Hypothalamus (tissue), 51 donors: ENCODE results near the gene GPR37.

Experiments
- DNase-seq, 51 donors: peaks; one replicate each; lab custom pipeline; 2025; lab: John Stamatoyannopoulos, UW

GPR37 gene

GRCh38 chr7:124737760-124738300 is 27.8 kb downstream of the GPR37 start:
- no peak for DNase-seq

DNA sequence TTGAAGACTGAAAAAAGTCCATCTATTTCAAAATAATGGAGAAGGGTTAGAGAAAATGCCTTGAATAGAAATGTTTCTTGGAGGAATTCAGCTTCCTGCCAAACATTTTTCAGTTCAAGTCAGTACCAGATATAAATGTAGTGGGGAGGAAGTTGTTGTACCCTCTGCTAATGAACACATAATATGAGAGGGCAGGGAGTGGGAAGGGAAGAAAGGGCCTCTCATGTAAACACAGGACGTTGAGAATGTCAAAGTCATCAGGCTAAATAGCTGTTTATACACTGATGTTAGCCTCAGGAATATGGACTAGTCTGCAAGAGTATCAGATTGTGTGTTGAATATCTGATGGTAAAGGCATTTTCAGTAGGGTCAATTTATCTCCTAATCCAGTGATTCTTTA is 37.0 kb downstream of the GPR37 start:
- no peak for DNase-seq

GRCh38 chr7:124724507-124725192 is 40.9 kb downstream of the GPR37 start:
- peak in 17 of 51 donors; percentile 2 to 87 (median 43) for DNase-seq

DNA sequence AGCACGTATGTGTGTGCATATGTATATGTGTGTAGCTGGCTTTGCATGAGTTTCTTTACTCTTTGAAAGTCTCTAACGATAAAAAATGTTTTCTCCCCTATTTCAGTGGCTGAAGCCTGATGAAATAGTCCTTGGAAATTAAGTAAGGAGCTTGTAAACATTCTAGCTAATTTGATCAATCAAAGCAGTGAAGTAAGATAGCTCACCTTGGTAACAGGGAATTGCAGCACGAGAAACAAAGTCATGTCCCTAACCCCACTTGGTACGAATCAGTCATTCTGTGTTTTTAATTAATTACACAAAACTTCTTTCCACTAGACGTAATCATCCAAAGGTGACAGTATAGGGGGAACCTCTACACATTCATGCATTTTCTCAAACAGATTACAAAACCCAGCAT is 41.5 kb downstream of the GPR37 start:
- DNase-seq, result no peak

- DNase-seq, result no peak
These were observed 42.6 kb downstream of the GPR37 start for GRCh38 chr7:124723012-124723411.

- DNase-seq, result no peak
These were observed 43.3 kb downstream of the GPR37 start for GRCh38 chr7:124722292-124722691.

DNA sequence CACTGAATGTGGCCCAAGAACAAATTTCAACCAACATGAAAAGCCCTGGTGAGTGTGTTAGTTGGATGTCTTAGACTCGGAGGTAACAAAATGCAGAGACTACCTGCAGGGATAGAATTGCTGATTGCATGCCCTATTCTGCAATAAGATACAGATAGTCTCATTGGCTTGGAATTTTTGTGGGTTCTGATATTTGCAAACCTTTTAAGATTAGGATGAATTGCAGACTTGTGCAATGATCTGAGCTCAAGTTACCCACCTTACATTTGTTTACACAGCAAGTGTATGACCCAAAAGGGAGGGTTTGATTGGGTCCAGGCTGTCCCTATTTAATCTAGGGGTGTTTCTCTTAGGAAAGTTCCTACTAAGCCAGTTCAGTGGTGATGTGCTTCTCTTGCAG is 45.4 kb downstream of the GPR37 start:
- DNase-seq, result no peak

- DNase-seq, result no peak
These were observed 47.4 kb downstream of the GPR37 start for GRCh38 chr7:124718032-124718766.

GRCh38 chr7:124716894-124717293 is 48.7 kb downstream of the GPR37 start:
- no peak for DNase-seq

GRCh38 chr7:124713086-124713485 is 52.5 kb downstream of the GPR37 start:
- no peak for DNase-seq

DNA sequence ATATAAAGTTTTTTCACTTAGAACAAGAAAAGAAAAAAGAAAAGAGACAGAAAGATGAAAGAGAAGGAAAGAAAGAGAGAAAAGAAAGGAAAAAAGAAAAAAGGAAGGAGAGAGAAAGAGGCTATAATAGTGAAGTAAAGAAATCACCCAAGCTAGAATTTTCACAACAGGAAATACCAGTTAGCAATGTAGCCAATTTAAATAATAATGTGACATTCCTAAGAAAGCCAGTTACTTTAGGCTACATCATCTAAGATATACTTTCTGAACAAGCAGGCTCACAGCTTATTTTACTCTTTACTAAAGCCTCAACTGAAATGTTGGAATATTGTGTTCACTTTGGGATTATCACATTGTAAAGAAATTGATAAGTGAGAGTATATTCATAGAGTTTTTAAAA is 53.6 kb downstream of the GPR37 start:
- no peak for DNase-seq

- peak in 1 of 51 donors; percentile 84 for DNase-seq
These were observed 63.2 kb downstream of the GPR37 start for GRCh38 chr7:124702385-124702784.

- DNase-seq, result peak in 10 of 51 donors; percentile 1 to 84 (median 14)
These were observed 63.6 kb downstream of the GPR37 start for GRCh38 chr7:124701955-124702354.

DNA sequence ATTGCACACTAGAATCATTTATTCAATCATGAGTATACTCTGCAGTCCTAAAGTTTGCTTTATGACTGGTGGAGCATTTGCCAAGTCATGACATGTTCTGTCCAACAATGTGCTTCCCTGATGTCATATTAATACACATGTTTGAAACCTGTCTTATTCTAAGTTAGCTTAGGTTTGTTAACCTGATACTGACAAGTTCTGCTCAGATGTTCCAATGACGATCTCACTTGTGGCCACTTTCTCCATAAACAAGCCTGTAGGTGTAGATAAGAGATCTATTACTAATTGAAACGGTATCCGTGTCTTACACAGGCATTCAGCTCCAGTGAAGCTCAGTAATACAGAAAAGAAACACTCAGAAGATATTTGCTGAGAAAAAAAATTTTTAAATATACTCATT is 64.9 kb downstream of the GPR37 start:
- DNase-seq, result no peak

GRCh38 chr7:124698964-124699363 is 66.6 kb downstream of the GPR37 start:
- no peak for DNase-seq

DNA sequence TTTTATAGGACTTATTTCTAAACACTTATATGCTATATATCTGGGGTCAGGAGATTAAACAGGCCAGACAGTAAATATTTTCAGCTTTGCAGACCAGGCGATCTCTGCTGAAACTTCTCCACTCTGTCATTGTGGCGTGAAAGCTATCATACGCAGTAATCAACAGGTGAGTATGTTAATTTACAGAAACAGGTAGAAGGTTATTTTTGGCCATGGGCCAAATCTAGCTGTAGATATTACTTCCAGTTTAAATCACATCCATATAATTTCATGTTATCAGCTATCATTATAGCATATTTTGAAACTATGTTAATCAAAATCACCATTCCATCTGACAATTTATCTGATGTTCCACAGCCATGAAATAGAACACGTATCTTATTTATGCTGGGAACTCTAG is 67.8 kb downstream of the GPR37 start:
- DNase-seq, result no peak
